Measurements from ENCODE around the gene DIAPH1.

DNA sequence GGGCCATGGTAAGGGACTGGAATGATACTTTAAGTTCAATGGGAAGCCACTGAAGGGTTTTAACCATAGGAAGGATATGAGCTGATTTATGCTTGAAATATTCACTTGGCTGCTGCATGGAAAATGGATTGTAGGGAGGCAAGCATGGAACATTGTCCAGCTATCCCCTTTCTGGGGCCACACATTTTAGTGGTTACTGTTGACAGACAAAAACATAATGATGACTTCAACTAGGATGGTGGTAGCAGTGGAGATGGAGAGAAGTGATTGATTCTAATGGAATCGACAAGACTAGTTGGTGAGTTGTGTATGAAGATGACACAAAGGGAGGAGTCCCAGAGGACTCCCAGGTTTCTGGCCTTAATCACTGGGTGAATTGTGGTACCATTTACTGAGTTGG lies 38.6 kb upstream of the DIAPH1 start:
- TF ChIP-seq POLR2AphosphoS5 (IDR thresholded peaks at IDR 0.05; ENCODE audit: low read depth, low read length) (no peak), POLR2A (IDR thresholded peaks at IDR 0.05; ENCODE audit: borderline replicate concordance, extremely low read depth, insufficient read depth, insufficient read length) (no peak), ZNF274 (IDR thresholded peaks at IDR 0.05; ENCODE audit: low read depth, low read length) (no peak), JUND (IDR thresholded peaks at IDR 0.05) (no peak), EZH2phosphoT487 (IDR thresholded peaks at IDR 0.05; ENCODE audit: borderline replicate concordance) (no peak), ELF1 (IDR thresholded peaks at IDR 0.05; ENCODE audit: borderline replicate concordance, low read depth) (no peak), RAD21 (IDR thresholded peaks at IDR 0.05; ENCODE audit: low read depth) (no peak), YY1 (IDR thresholded peaks at IDR 0.05; ENCODE audit: extremely low read depth, insufficient replicate concordance, low read depth, low read length) (no peak)
- TF ChIP-seq, protein P1, sequence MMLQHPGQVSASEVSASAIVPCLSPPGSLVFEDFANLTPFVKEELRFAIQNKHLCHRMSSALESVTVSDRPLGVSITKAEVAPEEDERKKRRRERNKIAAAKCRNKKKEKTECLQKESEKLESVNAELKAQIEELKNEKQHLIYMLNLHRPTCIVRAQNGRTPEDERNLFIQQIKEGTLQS (IDR thresholded peaks at IDR 0.05): no peak
- TF ChIP-seq, protein P2, sequence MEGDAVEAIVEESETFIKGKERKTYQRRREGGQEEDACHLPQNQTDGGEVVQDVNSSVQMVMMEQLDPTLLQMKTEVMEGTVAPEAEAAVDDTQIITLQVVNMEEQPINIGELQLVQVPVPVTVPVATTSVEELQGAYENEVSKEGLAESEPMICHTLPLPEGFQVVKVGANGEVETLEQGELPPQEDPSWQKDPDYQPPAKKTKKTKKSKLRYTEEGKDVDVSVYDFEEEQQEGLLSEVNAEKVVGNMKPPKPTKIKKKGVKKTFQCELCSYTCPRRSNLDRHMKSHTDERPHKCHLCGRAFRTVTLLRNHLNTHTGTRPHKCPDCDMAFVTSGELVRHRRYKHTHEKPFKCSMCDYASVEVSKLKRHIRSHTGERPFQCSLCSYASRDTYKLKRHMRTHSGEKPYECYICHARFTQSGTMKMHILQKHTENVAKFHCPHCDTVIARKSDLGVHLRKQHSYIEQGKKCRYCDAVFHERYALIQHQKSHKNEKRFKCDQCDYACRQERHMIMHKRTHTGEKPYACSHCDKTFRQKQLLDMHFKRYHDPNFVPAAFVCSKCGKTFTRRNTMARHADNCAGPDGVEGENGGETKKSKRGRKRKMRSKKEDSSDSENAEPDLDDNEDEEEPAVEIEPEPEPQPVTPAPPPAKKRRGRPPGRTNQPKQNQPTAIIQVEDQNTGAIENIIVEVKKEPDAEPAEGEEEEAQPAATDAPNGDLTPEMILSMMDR (IDR thresholded peaks at IDR 0.05 in 2 of 3, conservative IDR thresholded peaks at IDR 0.05 in 1 of 3; ENCODE audit: borderline replicate concordance in 1 of 3, insufficient read depth in 1 of 3, low read depth in 2 of 3, low read length in 2 of 3): no peak
- TF ChIP-seq, protein P3, sequence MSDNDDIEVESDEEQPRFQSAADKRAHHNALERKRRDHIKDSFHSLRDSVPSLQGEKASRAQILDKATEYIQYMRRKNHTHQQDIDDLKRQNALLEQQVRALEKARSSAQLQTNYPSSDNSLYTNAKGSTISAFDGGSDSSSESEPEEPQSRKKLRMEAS (IDR thresholded peaks at IDR 0.05): no peak
- TF ChIP-seq, protein P4, sequence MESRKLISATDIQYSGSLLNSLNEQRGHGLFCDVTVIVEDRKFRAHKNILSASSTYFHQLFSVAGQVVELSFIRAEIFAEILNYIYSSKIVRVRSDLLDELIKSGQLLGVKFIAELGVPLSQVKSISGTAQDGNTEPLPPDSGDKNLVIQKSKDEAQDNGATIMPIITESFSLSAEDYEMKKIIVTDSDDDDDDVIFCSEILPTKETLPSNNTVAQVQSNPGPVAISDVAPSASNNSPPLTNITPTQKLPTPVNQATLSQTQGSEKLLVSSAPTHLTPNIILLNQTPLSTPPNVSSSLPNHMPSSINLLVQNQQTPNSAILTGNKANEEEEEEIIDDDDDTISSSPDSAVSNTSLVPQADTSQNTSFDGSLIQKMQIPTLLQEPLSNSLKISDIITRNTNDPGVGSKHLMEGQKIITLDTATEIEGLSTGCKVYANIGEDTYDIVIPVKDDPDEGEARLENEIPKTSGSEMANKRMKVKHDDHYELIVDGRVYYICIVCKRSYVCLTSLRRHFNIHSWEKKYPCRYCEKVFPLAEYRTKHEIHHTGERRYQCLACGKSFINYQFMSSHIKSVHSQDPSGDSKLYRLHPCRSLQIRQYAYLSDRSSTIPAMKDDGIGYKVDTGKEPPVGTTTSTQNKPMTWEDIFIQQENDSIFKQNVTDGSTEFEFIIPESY (IDR thresholded peaks at IDR 0.05; ENCODE audit: extremely low read depth, insufficient replicate concordance, low read length): no peak

Measured in HCT116 (cell line).